ENCODE measurements around the gene HCAR3. TPM values are rescaled to one million over a fixed set of nuclear protein-coding genes. Genes with fewer than 3 reads are reported as not detected.
"Not testable (repeated sequence)": the region's sequence is repeated elsewhere in the genome, so short reads cannot be mapped to it uniquely, and the experiment has no call there.

HCAR3 gene
- total and polyA plus RNA-seq, 2 of the 13 experiments (the other 11 are each of a cell fraction or from before 2014, with no cell fraction given): 0.11 to 12.8 TPM

GRCh38 chr12:122702890-122703611 lies 13.6 kb downstream of the HCAR3 start, which contains the start of gene HCAR2:
Gene HCAR2 (minus strand): TSS chr12:122703357. CDS start chr12:122703283, 74 bp downstream.
- H3K9ac ChIP-seq (ENCODE audit: insufficient read depth, low read depth, low read length); H4K20me1 ChIP-seq (ENCODE audit: insufficient read depth, low read length); FAIRE-seq; H3K79me2 ChIP-seq (ENCODE audit: insufficient read depth, low read length); H3K36me3 ChIP-seq (replicated peaks in 1 of 2; ENCODE audit: control insufficient read depth in 1 of 2, insufficient read depth in 2 of 2, low read length in 2 of 2); ATAC-seq; H3K27me3 ChIP-seq (ENCODE audit: control insufficient read depth in 1 of 2, insufficient read depth in 2 of 2, low read length in 2 of 2); DNase-seq (ENCODE audit: low spot score); intact Hi-C loops (cut with micrococcal nuclease; ENCODE audit: unreplicated experiment); H2AFZ ChIP-seq (ENCODE audit: low read length); H3K4me3 ChIP-seq (replicated peaks in 1 of 3; ENCODE audit: insufficient read depth in 1 of 3, low read depth in 2 of 3, low read length in 3 of 3); CTCF ChIA-PET (ENCODE audit: low intra/inter-chr PET ratio, low total read pairs); H3K4me2 ChIP-seq (ENCODE audit: low read depth, low read length); H3K9me3 ChIP-seq (ENCODE audit: low read length); in situ Hi-C loops (cut with HindIII; ENCODE audit: extremely low pct_ligation_motif_present, low pct_unique_long_range_greater_than_20kb); POLR2A ChIA-PET; H3K27ac ChIP-seq (ENCODE audit: extremely low read length, insufficient read depth, low read length); BruUV-seq (replicated peaks): not testable (repeated sequence)
- TF ChIP-seq SAP130 (CRISPR knock-in tag; IDR thresholded peaks at IDR 0.05; ENCODE audit: low read depth): peak; percentile 33; the same call in 1 of the 2 replicates
- WGBS (ENCODE audit: low lambda C conversion rate): 56% methylated on average over 22 of the region's 22 CpGs
- peaks cover 10% of the 10 kb centered on the region; the same call in 1 of the 2 replicates for H3K4me1 ChIP-seq (ENCODE audit: insufficient read depth, low read length)

- 64% methylated on average over 4 of the region's 4 CpGs for WGBS (ENCODE audit: low lambda C conversion rate)
Measured at GRCh38 chr12:122701481-122701880, 15.1 kb downstream of the HCAR3 start.

GRCh38 chr12:122700038-122700710 lies 16.4 kb downstream of the HCAR3 start:
- H2AFZ ChIP-seq (ENCODE audit: low read length); H3K9me3 ChIP-seq (ENCODE audit: low read length); H3K27ac ChIP-seq (ENCODE audit: extremely low read length, insufficient read depth, low read length); H3K9ac ChIP-seq (ENCODE audit: insufficient read depth, low read depth, low read length); CTCF ChIA-PET (ENCODE audit: low intra/inter-chr PET ratio, low total read pairs); H4K20me1 ChIP-seq (ENCODE audit: insufficient read depth, low read length); intact Hi-C loops (cut with micrococcal nuclease; ENCODE audit: unreplicated experiment); DNase-seq (ENCODE audit: low spot score); H3K27me3 ChIP-seq (ENCODE audit: control insufficient read depth in 1 of 2, insufficient read depth in 2 of 2, low read length in 2 of 2); H3K4me2 ChIP-seq (ENCODE audit: low read depth, low read length); H3K36me3 ChIP-seq (replicated peaks in 1 of 2; ENCODE audit: control insufficient read depth in 1 of 2, insufficient read depth in 2 of 2, low read length in 2 of 2); BruUV-seq (replicated peaks); in situ Hi-C loops (cut with HindIII; ENCODE audit: extremely low pct_ligation_motif_present, low pct_unique_long_range_greater_than_20kb); H3K4me3 ChIP-seq (replicated peaks in 1 of 3; ENCODE audit: insufficient read depth in 1 of 3, low read depth in 2 of 3, low read length in 3 of 3); H3K79me2 ChIP-seq (ENCODE audit: insufficient read depth, low read length); POLR2A ChIA-PET; FAIRE-seq; ATAC-seq: not testable (repeated sequence)
- WGBS (ENCODE audit: low lambda C conversion rate): 57% methylated on average over 2 of the region's 9 CpGs
- H3K4me1 ChIP-seq (ENCODE audit: insufficient read depth, low read length): peaks cover 10% of the 10 kb centered on the region; the same call in 1 of the 2 replicates

More at GRCh38 chr12:122701481-122701880, 15.1 kb downstream of the HCAR3 start:
- H2AFZ ChIP-seq (ENCODE audit: low read length); FAIRE-seq; H3K27ac ChIP-seq (ENCODE audit: extremely low read length, insufficient read depth, low read length); in situ Hi-C loops (cut with HindIII; ENCODE audit: extremely low pct_ligation_motif_present, low pct_unique_long_range_greater_than_20kb); BruUV-seq (replicated peaks); H3K9me3 ChIP-seq (ENCODE audit: low read length); H4K20me1 ChIP-seq (ENCODE audit: insufficient read depth, low read length); DNase-seq (ENCODE audit: low spot score); ATAC-seq; H3K4me3 ChIP-seq (replicated peaks in 1 of 3; ENCODE audit: insufficient read depth in 1 of 3, low read depth in 2 of 3, low read length in 3 of 3); CTCF ChIA-PET (ENCODE audit: low intra/inter-chr PET ratio, low total read pairs); intact Hi-C loops (cut with micrococcal nuclease; ENCODE audit: unreplicated experiment); H3K79me2 ChIP-seq (ENCODE audit: insufficient read depth, low read length); H3K27me3 ChIP-seq (ENCODE audit: control insufficient read depth in 1 of 2, insufficient read depth in 2 of 2, low read length in 2 of 2); H3K9ac ChIP-seq (ENCODE audit: insufficient read depth, low read depth, low read length); H3K4me2 ChIP-seq (ENCODE audit: low read depth, low read length); H3K36me3 ChIP-seq (replicated peaks in 1 of 2; ENCODE audit: control insufficient read depth in 1 of 2, insufficient read depth in 2 of 2, low read length in 2 of 2); POLR2A ChIA-PET: not testable (repeated sequence)
- peaks cover 10% of the 10 kb centered on the region; the same call in 1 of the 2 replicates for H3K4me1 ChIP-seq (ENCODE audit: insufficient read depth, low read length)

GRCh38 chr12:122696922-122697321 lies 19.7 kb downstream of the HCAR3 start:
- in situ Hi-C loops (cut with HindIII; ENCODE audit: extremely low pct_ligation_motif_present, low pct_unique_long_range_greater_than_20kb); H4K20me1 ChIP-seq (ENCODE audit: insufficient read depth, low read length); H3K36me3 ChIP-seq (replicated peaks in 1 of 2; ENCODE audit: control insufficient read depth in 1 of 2, insufficient read depth in 2 of 2, low read length in 2 of 2); H3K4me1 ChIP-seq (ENCODE audit: insufficient read depth, low read length); H3K27me3 ChIP-seq (ENCODE audit: control insufficient read depth in 1 of 2, insufficient read depth in 2 of 2, low read length in 2 of 2); H3K4me3 ChIP-seq (replicated peaks in 1 of 3; ENCODE audit: insufficient read depth in 1 of 3, low read depth in 2 of 3, low read length in 3 of 3); ATAC-seq; FAIRE-seq; H3K4me2 ChIP-seq (ENCODE audit: low read depth, low read length); POLR2A ChIA-PET; intact Hi-C loops (cut with micrococcal nuclease; ENCODE audit: unreplicated experiment); DNase-seq (ENCODE audit: low spot score); H3K27ac ChIP-seq (ENCODE audit: extremely low read length, insufficient read depth, low read length); H2AFZ ChIP-seq (ENCODE audit: low read length); H3K9me3 ChIP-seq (ENCODE audit: low read length); H3K79me2 ChIP-seq (ENCODE audit: insufficient read depth, low read length); BruUV-seq (replicated peaks); CTCF ChIA-PET (ENCODE audit: low intra/inter-chr PET ratio, low total read pairs); H3K9ac ChIP-seq (ENCODE audit: insufficient read depth, low read depth, low read length): not testable (repeated sequence)
- WGBS (ENCODE audit: low lambda C conversion rate): 50% methylated on average over 2 of the region's 2 CpGs
